Psoas muscle (tissue), 8 donors: Measurements from ENCODE around the gene CELF2. TPM values are rescaled to one million over a fixed set of nuclear protein-coding genes. Genes with fewer than 3 reads are reported as not detected.
A peak's percentile ranks its signal among the peaks of the same experiment; 100 is the strongest.

Experiments used
- ATAC-seq, 4 donors: fragments of 200-7000 bp; cut with Tn5 transposase; one replicate each; pipeline ENCODE4 v1.9.1; 2020; ENCODE audit warnings: moderate library complexity in 3 of 4, mild to moderate bottlenecking in 2 of 4
- DNase-seq, 2 donors: peaks; one replicate each; pipeline ENCODE4 v3.0.0-alpha.2; 2020
- H3K27ac ChIP-seq: fragments of 200-600 bp; one replicate; pipeline ENCODE4 v1.8.0; 2022
- H3K27me3 ChIP-seq, 3 donors: fragments of 200-600 bp in 1 of 3; one replicate each; pipeline versions ENCODE4 v1.6.1 to v1.8.0; 2013 to 2022; ENCODE audit warnings: low read length in 2 of 3, mild to moderate bottlenecking in 2 of 3, moderate library complexity in 1 of 3; ENCODE audit not compliant: insufficient read depth in 3 of 3
- H3K36me3 ChIP-seq, 2 donors: fragments of 200-600 bp in 1 of 2; one replicate each; pipeline versions ENCODE4 v1.6.1 to v1.8.0; 2013 to 2022; ENCODE audit warnings: low read depth in 1 of 2, mild to moderate bottlenecking in 1 of 2, moderate library complexity in 1 of 2; ENCODE audit not compliant: insufficient read depth in 1 of 2
- H3K4me1 ChIP-seq: fragments of 200-600 bp; one replicate; pipeline ENCODE4 v1.8.0; 2022
- H3K4me3 ChIP-seq: fragments of 200-600 bp; one replicate; pipeline ENCODE4 v1.8.0; 2022; ENCODE audit warnings: mild to moderate bottlenecking
- H3K9me3 ChIP-seq: fragments of 200-600 bp; one replicate; pipeline ENCODE4 v1.8.0; 2022
- CTCF ChIP-seq: fragments of 200-600 bp; IDR thresholded peaks from one replicate; pipeline ENCODE4 v1.8.0; 2022; ENCODE audit warnings: antibody characterized with exemption
- WGBS, 3 donors: extraction: QIAGEN DNeasy Blood & Tissue Kit; methylation state at CpG; one replicate each; pipeline versions ENCODE4 v1.1.6 to v1.1.7; 2013; 5-methylcytosine and 5-hydroxymethylcytosine counted together
- intact Hi-C, 2 donors: fragments of 100-400 bp; cut with DNase I; formaldehyde crosslinking; loops; one replicate each; pipeline versions ENCODE4 v1.11.0 to v1.14.2; 2022
- polyA plus RNA-seq, 3 donors: library from polyadenylated mRNA; stranded (reverse); fragments of 200-250 nt; gene quantifications; one replicate each; pipeline ENCODE4 v1.2.3, GENCODE V29; 2013
- total RNA-seq, 4 donors: library from RNA; stranded (reverse); fragmentation: NEBNext Ultra II Directional in 2 of 4; extraction: Animal tissue kit (Norgen Biotek cat#: 25700) in 2 of 4; gene quantifications; one replicate each; pipeline versions ENCODE4 v1.2.1 to v1.2.4, GENCODE V29; 2021 to 2023
- donor health status: healthy with polysubstance abuse.
- donor health status: DM: no; HTN: no; CAD: no; lungs with moderate emphysema.
- donor health status: Bipolar disorder and iron deficiency.
- donor health status: healthy.
- donor health status: DM: yes; HTN: yes; CAD: no.
- donor health status: DM: no; HTN: no; CAD: no.
- donor health status: DM: no; HTN: no; CAD: no.
- donor health status: DM: yes; HTN: yes; CAD: no.

Gene CELF2
- total and polyA plus RNA-seq, 7 donors: 9.8 to 47.8 (median 29.0) TPM

GRCh38 chr10:11097686-11098085 lies 80.0 kb downstream of the CELF2 start:
- Histone ChIP-seq H3K27ac (no peak overlapping the region), H3K27me3 (no peaks in the 10 kb centered on the region), H3K9me3 (no peaks in the 10 kb centered on the region), H3K36me3 (no peaks in the 10 kb centered on the region), H3K4me1 (peaks cover 20% of the 10 kb centered on the region), H3K4me3 (no peak overlapping the region)
- no peak for DNase-seq
- ATAC-seq: peak in 1 of 4 donors; percentile 28
- 88 to 97% (median 92%) methylated on average over 3 of the region's 3 CpGs for WGBS, 3 donors
- intact Hi-C loops: loop anchor here in 1 of 2 donors (2.0 kb wide), 1 partner anchor 31 kb away; no protein-coding TSS in a partner anchor
- TF ChIP-seq CTCF: no peak

- no peaks in the 10 kb centered on the region for H3K9me3 ChIP-seq
- DNase-seq (no peak), ATAC-seq (peak in 3 of 4 donors; percentile 61 to 87 (median 84))
- H3K27ac ChIP-seq: no peak overlapping the region
- 27 to 35% (median 31%) methylated on average over 10 of the region's 10 CpGs for WGBS, 3 donors
- H3K27me3 ChIP-seq: no peaks in the 10 kb centered on the region
- H3K4me1 ChIP-seq: peaks cover 20% of the 10 kb centered on the region
- H3K36me3 ChIP-seq: no peaks in the 10 kb centered on the region
- intact Hi-C loops: loop anchor here in 1 of 2 donors (2.0 kb wide), 1 partner anchor 30 kb away; no protein-coding TSS in a partner anchor
- no peak for TF ChIP-seq CTCF
- H3K4me3 ChIP-seq: no peak overlapping the region
Observed at GRCh38 chr10:11098666-11099065, 81.0 kb downstream of the CELF2 start.

DNA sequence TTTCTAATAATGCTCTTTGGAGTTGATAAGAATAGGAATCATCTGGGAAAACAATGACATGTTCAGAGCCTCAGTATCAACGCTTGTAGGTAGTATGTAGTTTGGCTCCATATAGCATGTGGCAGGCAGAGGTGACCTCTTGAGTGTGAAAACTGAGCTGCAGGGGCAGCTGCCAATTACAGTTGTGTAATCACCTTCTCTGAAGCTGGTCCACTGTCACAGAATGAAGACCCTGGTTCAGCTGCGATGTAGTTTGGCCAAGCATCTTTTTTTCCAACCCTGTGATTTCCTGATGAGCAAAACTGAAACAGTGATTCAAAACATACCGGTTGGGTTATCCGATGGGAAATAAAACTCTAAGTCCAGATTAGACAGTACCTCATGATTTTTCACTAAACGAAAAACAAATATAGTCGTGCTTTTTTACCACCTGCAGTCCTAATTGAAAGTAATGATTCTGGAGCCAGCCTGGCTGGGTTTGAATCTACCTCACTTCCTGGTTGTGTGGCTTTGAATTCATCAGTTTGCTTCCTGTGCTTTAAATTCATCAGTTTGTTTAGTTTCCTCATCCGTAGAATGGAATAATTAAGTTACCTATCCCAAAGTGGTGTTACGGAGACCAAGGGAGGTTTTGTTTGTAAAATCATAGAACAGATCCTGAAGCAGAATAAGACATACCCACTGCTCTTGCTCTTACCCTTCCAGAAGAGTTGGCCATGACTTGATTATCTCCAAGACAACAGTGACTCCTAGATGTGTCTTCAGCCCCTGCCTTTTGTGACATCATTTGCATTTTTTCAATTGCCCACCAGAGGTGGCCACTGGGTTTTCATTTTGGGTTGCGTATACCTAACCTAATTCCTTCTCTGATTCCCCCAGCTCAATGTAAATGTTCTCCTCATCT lies 87.4 kb downstream of the CELF2 start:
- 75 to 80% (median 78%) methylated on average over 9 of the region's 9 CpGs for WGBS, 3 donors

GRCh38 chr10:11105676-11106004 lies 88.0 kb downstream of the CELF2 start:
- Histone ChIP-seq H3K9me3 (no peaks in the 10 kb centered on the region), H3K27ac (no peak overlapping the region), H3K27me3 (no peaks in the 10 kb centered on the region), H3K4me1 (peaks cover 6% of the 10 kb centered on the region), H3K4me3 (no peak overlapping the region), H3K36me3 (no peaks in the 10 kb centered on the region)
- no peak for TF ChIP-seq CTCF
- DNase-seq (no peak), ATAC-seq (peak in 2 of 4 donors; percentile 38 to 54)
- WGBS, 3 donors: 70 to 93% (median 87%) methylated on average over 2 of the region's 2 CpGs
- intact Hi-C loops: no loop called here

More for the DNA sequence above, 87.4 kb downstream of the CELF2 start:
- Histone ChIP-seq H3K36me3 (no peaks in the 10 kb centered on the region), H3K27ac (no peak overlapping the region), H3K27me3 (no peaks in the 10 kb centered on the region), H3K4me1 (peaks cover 6% of the 10 kb centered on the region), H3K4me3 (no peak overlapping the region), H3K9me3 (no peaks in the 10 kb centered on the region)
- intact Hi-C loops: no loop called here
- no peak for DNase-seq
- no peak for TF ChIP-seq CTCF
- peak; percentile 56 to 80 (median 77) for ATAC-seq
